Spleen (tissue), 11 donors: ENCODE measurements around the gene CDC23. TPM values are rescaled to one million over a fixed set of nuclear protein-coding genes. Genes with fewer than 3 reads are reported as not detected.

Source experiments
- DNase-seq: peaks from one replicate; pipeline ENCODE4 v3.0.0-alpha.2; 2020
- H3K27ac ChIP-seq, 8 donors: fragments of 200-600 bp; sonication (generic) in 7 of 8; 1 replicate in 4 of 8; 2 replicates in 4 of 8; pipeline versions ENCODE4 v1.5.0 to v1.8.0; 2016 to 2021; ENCODE audit warnings: inconsistent platforms in 4 of 8, mild to moderate bottlenecking in 4 of 8, moderate library complexity in 1 of 8
- H3K27me3 ChIP-seq, 7 donors: fragments of 200-600 bp; sonication (generic) in 6 of 7; replicated peaks in 1 of 7; 1 replicate in 4 of 7; 2 replicates in 3 of 7; pipeline versions ENCODE4 v1.5.0 to v1.8.0; 2016 to 2021; ENCODE audit warnings: inconsistent platforms in 3 of 7, mild to moderate bottlenecking in 1 of 7
- H3K36me3 ChIP-seq, 6 donors: fragments of 200-600 bp; sonication (generic) in 5 of 6; 1 replicate in 4 of 6; 2 replicates in 2 of 6; pipeline versions ENCODE4 v1.5.0 to v1.8.0; 2016 to 2021; ENCODE audit warnings: inconsistent platforms in 2 of 6
- H3K4me1 ChIP-seq, 6 donors: fragments of 200-600 bp; sonication (generic) in 5 of 6; 1 replicate in 3 of 6; 2 replicates in 3 of 6; pipeline versions ENCODE4 v1.5.0 to v1.8.0; 2016 to 2021; ENCODE audit warnings: inconsistent platforms in 3 of 6
- H3K4me3 ChIP-seq, 8 donors: fragments of 200-600 bp; sonication (generic) in 7 of 8; 1 replicate in 4 of 8; 2 replicates in 4 of 8; pipeline versions ENCODE4 v1.5.0 to v1.8.0; 2016 to 2021; ENCODE audit warnings: inconsistent platforms in 4 of 8, mild to moderate bottlenecking in 4 of 8, moderate library complexity in 2 of 8
- H3K9me3 ChIP-seq, 8 donors: fragments of 200-600 bp; sonication (generic) in 7 of 8; 1 replicate in 4 of 8; 2 replicates in 4 of 8; pipeline versions ENCODE4 v1.5.0 to v1.8.0; 2016 to 2021; ENCODE audit warnings: inconsistent platforms in 4 of 8
- POLR2A ChIP-seq, 3 donors: fragments of 450-650 bp; IDR thresholded peaks; one replicate each; pipeline ENCODE4 v1.5.1; 2017; ENCODE audit warnings: antibody characterized with exemption in 3 of 3, mild to moderate bottlenecking in 1 of 3
- POLR2AphosphoS5 ChIP-seq, 3 donors: sonication (generic); formaldehyde crosslinking; IDR thresholded peaks; one replicate each; pipeline ENCODE4 v1.5.1; 2017; ENCODE audit warnings: antibody characterized with exemption in 3 of 3
- WGBS, 5 donors: extraction: QIAGEN DNeasy Blood & Tissue Kit in 3 of 5; methylation state at CpG; one replicate each; pipeline versions ENCODE4 v1.1.5 to v1.1.7; 2013 to 2018; 5-methylcytosine and 5-hydroxymethylcytosine counted together
- intact Hi-C: fragments of 100-400 bp; cut with DNase I; formaldehyde crosslinking; loops from one replicate; pipeline ENCODE4 v1.15.0; 2023; ENCODE audit warnings: low total_unique reads
- polyA plus RNA-seq, 3 donors: library from polyadenylated mRNA; stranded (reverse); fragments of 200-250 nt; gene quantifications; one replicate each; pipeline ENCODE4 v1.2.1, GENCODE V29; 2013
- total RNA-seq, 7 donors: library from RNA; depleted of rRNA in 3 of 7; stranded (reverse); fragments of >200 nt in 3 of 7; fragmentation: NEBNext Ultra II Directional in 4 of 7; extraction: Animal tissue kit (Norgen Biotek cat#: 25700) in 4 of 7; gene quantifications; one replicate each; pipeline versions ENCODE4 v1.1.0 to v1.2.1, GENCODE V29; 2016 to 2021
- TF ChIP-seq, protein P1 (sequence below), 11 experiments: fragments of 200-600 bp in 7 of 11; fragments of 450-650 bp in 4 of 11; sonication (generic) in 4 of 11; IDR thresholded peaks in 8 of 11; conservative IDR thresholded peaks in 3 of 11; 1 replicate in 7 of 11; 2 replicates in 4 of 11; pipeline versions ENCODE4 v1.4.0 to v1.8.0; 2016 to 2021; ENCODE audit warnings: antibody characterized with exemption in 11 of 11, inconsistent platforms in 4 of 11, mild to moderate bottlenecking in 1 of 11
- donor health status: healthy with polysubstance abuse.
- donor health status: DM: no; HTN: no; CAD: no; lungs with moderate emphysema.
- donor health status: DM: no; HTN: no; CAD: no.
- donor health status: Bipolar disorder and iron deficiency.
- donor health status: healthy.
- donor health status: DM: no; HTN: no; CAD: no.
- donor health status: DM: yes; HTN: yes; CAD: no.

The CDC23 gene
- total and polyA plus RNA-seq, 10 donors: 8.7 to 28.6 (median 23.0) TPM

DNA sequence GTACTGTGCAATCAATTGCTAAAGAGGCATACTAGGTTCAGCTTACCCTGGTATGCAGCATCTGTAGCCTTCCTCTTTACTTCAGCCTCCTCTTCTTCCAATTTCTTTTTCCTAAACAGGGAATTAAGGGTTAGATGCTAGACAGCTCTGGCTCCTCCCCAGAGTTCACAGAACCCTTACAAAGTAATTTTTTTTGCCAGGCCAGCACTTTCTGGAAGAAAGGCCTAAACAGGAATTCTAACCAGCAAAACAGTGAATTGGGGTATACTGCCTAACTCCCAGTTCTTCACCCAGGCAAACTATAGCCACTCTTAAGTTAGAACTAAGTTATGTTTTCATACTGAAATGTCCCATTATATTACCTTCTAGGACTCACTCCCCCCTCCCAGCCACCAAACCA, 42.8 kb downstream of the CDC23 start:
- H3K4me3 ChIP-seq: no peak overlapping the region
- TF ChIP-seq POLR2AphosphoS5 (IDR thresholded peaks at IDR 0.05): no peak
- TF ChIP-seq POLR2A (IDR thresholded peaks at IDR 0.05): no peak
- TF ChIP-seq, protein P1, sequence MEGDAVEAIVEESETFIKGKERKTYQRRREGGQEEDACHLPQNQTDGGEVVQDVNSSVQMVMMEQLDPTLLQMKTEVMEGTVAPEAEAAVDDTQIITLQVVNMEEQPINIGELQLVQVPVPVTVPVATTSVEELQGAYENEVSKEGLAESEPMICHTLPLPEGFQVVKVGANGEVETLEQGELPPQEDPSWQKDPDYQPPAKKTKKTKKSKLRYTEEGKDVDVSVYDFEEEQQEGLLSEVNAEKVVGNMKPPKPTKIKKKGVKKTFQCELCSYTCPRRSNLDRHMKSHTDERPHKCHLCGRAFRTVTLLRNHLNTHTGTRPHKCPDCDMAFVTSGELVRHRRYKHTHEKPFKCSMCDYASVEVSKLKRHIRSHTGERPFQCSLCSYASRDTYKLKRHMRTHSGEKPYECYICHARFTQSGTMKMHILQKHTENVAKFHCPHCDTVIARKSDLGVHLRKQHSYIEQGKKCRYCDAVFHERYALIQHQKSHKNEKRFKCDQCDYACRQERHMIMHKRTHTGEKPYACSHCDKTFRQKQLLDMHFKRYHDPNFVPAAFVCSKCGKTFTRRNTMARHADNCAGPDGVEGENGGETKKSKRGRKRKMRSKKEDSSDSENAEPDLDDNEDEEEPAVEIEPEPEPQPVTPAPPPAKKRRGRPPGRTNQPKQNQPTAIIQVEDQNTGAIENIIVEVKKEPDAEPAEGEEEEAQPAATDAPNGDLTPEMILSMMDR (IDR thresholded peaks at IDR 0.05 in 8 of 11, conservative IDR thresholded peaks at IDR 0.05 in 3 of 11): no peak
- H3K4me1 ChIP-seq: peaks cover 0 to 26% (median 2%) of the 10 kb centered on the region in 6 donors
- no peak for DNase-seq
- H3K9me3 ChIP-seq: no peaks in the 10 kb centered on the region
- H3K36me3 ChIP-seq: peaks cover 10 to 100% (median 99%) of the 10 kb centered on the region in 6 donors
- no peak overlapping the region for H3K27ac ChIP-seq
- H3K27me3 ChIP-seq: no peaks in the 10 kb centered on the region
- intact Hi-C loops: no loop called here

GRCh38 chr5:138169124-138169523, 44.0 kb downstream of the CDC23 start:
- Histone ChIP-seq H3K4me3 (no peak overlapping the region), H3K27ac (no peak overlapping the region), H3K9me3 (no peaks in the 10 kb centered on the region), H3K36me3 (peaks cover 19 to 100% (median 99%) of the 10 kb centered on the region in 6 donors), H3K27me3 (no peaks in the 10 kb centered on the region), H3K4me1 (peaks cover 0 to 14% (median 2%) of the 10 kb centered on the region in 6 donors)
- TF ChIP-seq, protein P1 (IDR thresholded peaks at IDR 0.05 in 8 of 11, conservative IDR thresholded peaks at IDR 0.05 in 3 of 11): no peak
- no peak for TF ChIP-seq POLR2A (IDR thresholded peaks at IDR 0.05)
- no peak for TF ChIP-seq POLR2AphosphoS5 (IDR thresholded peaks at IDR 0.05)
- no peak for DNase-seq
- 84 to 95% (median 88%) methylated on average over 5 of the region's 5 CpGs for WGBS, 5 donors
- intact Hi-C loops: no loop called here

DNA sequence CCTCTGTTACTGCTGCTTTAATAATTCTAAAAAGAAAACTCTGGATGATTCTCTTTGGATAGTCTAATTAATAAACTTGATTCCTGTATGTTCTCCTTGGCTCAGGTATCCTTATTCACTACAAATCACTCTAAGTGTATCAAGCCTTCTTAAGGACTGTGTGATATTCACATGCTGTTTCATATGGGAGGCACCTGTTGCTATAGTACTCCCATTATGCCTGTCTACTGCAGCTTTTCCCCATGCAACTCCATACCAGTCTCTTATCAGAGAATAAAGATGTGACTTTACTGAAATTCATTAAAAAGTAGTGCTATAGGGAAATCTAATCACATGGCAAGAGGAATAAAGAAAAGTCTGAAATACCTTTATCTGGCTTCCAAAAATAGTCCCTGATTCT, 49.4 kb downstream of the CDC23 start:
- intact Hi-C loops: no loop called here
- H3K9me3 ChIP-seq: no peaks in the 10 kb centered on the region
- no peak for DNase-seq

GRCh38 chr5:138160706-138161105, 52.4 kb downstream of the CDC23 start:
- no peak for DNase-seq
- H3K27me3 ChIP-seq: no peaks in the 10 kb centered on the region
- H3K4me3 ChIP-seq: no peak overlapping the region
- TF ChIP-seq POLR2AphosphoS5 (IDR thresholded peaks at IDR 0.05) (no peak), POLR2A (IDR thresholded peaks at IDR 0.05) (no peak)
- TF ChIP-seq, protein P1 (IDR thresholded peaks at IDR 0.05 in 8 of 11, conservative IDR thresholded peaks at IDR 0.05 in 3 of 11): no peak
- no peaks in the 10 kb centered on the region for H3K9me3 ChIP-seq
- H3K4me1 ChIP-seq: no peaks in the 10 kb centered on the region
- intact Hi-C loops: no loop called here
- WGBS, 5 donors: 94 to 98% (median 96%) methylated on average over 4 of the region's 4 CpGs
- peaks cover 24 to 100% (median 97%) of the 10 kb centered on the region in 6 donors for H3K36me3 ChIP-seq
- no peak overlapping the region for H3K27ac ChIP-seq

More for the DNA sequence above, 49.4 kb downstream of the CDC23 start:
- H3K4me3 ChIP-seq: no peak overlapping the region
- no peaks in the 10 kb centered on the region for H3K27me3 ChIP-seq
- peaks cover 27 to 100% (median 100%) of the 10 kb centered on the region in 6 donors for H3K36me3 ChIP-seq
- no peaks in the 10 kb centered on the region for H3K4me1 ChIP-seq
- no peak for TF ChIP-seq POLR2A (IDR thresholded peaks at IDR 0.05)
- TF ChIP-seq POLR2AphosphoS5 (IDR thresholded peaks at IDR 0.05): no peak
- TF ChIP-seq, protein P1 (IDR thresholded peaks at IDR 0.05 in 8 of 11, conservative IDR thresholded peaks at IDR 0.05 in 3 of 11): no peak
- H3K27ac ChIP-seq: no peak overlapping the region
